NB4 (cell line): ENCODE measurements around the gene PIGM.

ENCODE experiments used
- CTCF ChIP-seq: IDR thresholded peaks from one replicate; pipeline ENCODE4 v1.5.1; 2012; ENCODE audit warnings: low read depth, low read length
- POLR2A ChIP-seq: IDR thresholded peaks from 2 replicates; pipeline ENCODE4 v1.6.1; 2011; ENCODE audit warnings: mild to moderate bottlenecking; ENCODE audit not compliant: insufficient read length; ENCODE audit errors: extremely low read depth

GRCh38 chr1:160018347-160018746, 13.4 kb downstream of the PIGM start:
- TF ChIP-seq CTCF (no peak), POLR2A (no peak)
